IPS-NIHi7 (cell line): ENCODE results near the gene ZBED4.

Experiments used
- DNase-seq: peaks from one replicate; pipeline ENCODE4 v3.0.0; 2012; ENCODE audit warnings: mixed read lengths; ENCODE audit errors: extremely low spot score

The ZBED4 gene

DNA sequence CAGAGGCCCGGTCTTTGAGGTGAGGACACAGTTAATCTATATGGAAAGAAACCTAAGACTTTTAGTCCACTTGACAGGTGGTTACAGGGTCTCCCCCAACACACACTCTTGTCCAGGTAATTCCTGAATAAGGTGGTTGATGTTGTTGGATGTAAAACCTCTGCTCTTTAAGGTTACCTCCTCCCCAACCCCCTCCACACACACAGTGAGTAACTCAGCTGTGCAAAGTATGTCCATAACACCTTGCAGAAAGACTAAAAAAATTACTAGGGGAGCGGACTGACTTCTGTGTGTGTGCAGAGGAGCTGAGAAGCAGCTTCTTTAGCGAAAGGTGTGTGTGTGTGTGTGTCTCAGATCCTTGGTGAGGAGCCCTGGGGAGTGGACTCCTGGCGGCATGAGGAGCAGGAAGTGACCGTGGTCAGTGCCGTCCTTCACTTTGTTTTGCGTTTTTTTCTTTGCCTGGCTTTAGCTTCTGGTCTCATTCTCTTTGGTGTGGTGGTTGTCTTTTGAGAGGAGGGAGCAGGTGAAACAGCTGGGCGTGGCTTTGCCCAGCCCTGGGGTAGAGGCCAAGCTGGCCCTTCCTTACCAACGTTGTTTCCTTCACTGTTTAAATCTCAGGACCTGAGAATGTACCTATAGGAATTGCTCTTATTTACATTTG, 1.7 kb downstream of the ZBED4 start:
- DNase-seq: no peak

- DNase-seq: no peak
Observed at GRCh38 chr22:49856343-49856742, 2.7 kb downstream of the ZBED4 start.

- DNase-seq: no peak
Observed at GRCh38 chr22:49856766-49857618, 3.3 kb downstream of the ZBED4 start.

- no peak for DNase-seq
Observed at GRCh38 chr22:49858827-49859226, 5.2 kb downstream of the ZBED4 start.

DNA sequence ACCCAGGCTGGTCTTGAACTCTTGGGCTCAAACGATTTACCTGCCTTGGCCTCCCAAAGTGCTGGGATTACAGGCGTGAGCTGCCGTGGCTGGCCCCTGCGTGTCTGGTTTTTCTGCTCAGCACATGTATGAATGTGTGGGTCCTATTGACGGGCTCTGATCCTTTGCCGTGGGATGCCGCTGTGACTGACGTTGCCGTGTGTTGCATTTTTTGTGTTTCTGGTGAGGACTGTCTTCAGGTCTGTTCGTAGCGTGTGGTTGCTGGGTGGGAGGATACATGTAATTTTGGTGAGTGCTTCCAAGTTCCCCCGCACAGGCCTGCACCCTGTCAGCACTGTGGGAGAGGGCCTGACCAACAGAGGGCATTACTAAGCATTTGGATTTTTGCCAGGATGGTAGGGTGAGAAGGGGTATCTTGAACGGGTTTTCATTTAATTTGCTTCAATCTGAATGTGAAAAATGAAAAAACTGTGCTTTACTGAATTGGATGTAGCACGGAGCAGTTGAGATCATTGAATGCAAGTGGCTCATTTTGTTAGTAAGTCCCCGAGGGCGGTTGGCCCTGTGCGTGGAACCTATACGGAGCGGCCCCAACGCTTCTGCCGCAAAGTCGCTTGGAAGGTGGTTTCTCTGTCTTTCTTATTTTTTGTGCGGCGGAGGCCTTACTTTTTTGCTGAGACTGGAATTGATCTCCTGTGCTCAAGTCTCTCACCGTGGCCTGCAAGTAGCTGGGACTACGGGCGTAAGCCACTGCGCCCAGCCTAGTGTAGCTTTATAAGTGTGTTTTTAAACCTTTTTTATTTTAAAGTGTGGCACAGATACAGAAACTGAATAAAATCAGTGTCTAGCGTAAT, 8.2 kb downstream of the ZBED4 start:
- no peak for DNase-seq

GRCh38 chr22:49862496-49862776, 8.8 kb downstream of the ZBED4 start:
- DNase-seq: no peak

DNA sequence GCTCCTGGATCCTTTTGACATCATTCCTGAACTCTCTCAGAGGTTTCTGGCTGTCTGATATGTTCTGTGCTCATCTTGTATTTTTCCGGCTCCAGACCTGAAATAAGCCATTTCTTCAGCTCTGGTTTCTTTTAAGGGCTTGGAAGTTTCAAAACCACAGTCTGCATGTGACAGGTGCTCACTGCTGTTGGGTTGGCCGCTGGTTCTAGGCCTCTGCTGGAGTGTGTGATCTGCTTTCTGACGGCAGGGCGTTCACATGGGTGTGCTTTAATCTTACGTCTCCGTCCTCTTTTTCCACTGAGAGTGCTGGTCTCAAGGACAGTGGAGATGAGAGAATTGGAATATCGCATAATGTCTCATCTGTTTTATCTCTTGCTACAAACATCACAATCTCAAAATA, 10.3 kb downstream of the ZBED4 start:
- DNase-seq: no peak

GRCh38 chr22:49865156-49865555, 11.5 kb downstream of the ZBED4 start:
- DNase-seq: no peak

GRCh38 chr22:49866134-49866533, 12.5 kb downstream of the ZBED4 start:
- no peak for DNase-seq

DNA sequence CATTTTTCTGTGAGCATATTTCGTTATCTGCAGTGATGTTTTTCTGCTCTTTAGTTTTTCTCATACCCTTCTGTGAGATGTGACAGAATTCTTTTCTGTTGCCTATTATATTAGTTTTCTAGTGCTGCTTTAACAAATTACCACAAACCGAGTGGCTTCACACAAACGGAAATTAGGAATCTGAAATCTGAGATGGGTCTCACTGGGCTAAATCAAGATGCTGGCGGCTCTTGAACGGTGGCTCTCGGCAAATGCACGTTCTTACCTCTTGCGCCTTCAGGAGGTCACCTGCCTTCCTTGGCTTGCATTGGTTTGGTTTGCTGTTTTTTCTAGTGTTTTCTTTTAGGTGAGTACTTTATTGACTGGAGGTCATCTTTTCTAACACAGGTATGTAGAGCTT, 13.0 kb downstream of the ZBED4 start:
- no peak for DNase-seq

DNA sequence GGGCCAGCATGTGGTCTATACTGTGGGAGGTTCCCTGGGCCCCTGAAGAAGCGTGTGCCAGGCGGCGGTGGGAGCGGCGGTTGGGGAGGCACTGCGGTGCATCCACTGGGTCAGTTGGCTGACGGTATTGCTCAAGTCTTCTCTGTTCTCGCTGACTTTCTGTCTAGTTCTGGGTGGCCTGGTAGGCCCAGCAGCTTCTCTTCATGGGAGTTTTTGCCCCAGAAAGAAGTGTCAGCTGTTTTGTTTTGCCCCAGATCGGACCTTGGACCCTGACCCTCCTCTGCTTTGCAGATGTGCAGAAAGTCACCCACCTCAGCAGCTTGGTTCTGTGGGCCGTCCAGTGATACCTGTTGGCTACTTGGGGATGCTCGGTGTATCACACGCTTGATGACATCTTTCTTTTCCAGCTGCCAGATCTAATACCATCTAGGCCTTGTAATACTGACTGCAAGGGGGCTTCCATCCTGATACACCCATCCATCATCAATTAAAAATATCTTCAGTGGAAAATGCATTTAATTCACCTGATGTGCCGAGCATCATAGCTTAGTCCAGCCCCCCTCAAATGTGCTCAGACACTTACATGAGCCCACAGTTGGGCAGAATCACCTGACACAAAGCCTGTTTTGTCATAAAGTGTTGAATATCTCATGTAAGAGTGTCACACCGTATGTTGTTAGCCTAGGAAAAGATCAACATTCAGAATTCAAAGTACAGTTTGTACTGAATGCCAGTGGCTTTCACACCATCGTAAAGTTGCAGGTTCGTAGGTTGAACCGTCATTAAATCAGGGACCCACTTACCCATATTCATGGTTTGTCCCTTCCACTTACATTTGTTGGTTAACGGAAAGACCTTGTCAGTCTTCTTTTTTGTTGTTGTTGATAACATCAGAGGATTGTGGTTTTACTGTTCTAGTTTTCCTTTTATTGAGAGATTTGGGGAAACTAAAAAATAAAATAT, 13.9 kb downstream of the ZBED4 start:
- no peak for DNase-seq

GRCh38 chr22:49869086-49869830, 15.6 kb downstream of the ZBED4 start:
- no peak for DNase-seq

- DNase-seq: no peak
Observed at GRCh38 chr22:49869845-49870712, 16.4 kb downstream of the ZBED4 start.

DNA sequence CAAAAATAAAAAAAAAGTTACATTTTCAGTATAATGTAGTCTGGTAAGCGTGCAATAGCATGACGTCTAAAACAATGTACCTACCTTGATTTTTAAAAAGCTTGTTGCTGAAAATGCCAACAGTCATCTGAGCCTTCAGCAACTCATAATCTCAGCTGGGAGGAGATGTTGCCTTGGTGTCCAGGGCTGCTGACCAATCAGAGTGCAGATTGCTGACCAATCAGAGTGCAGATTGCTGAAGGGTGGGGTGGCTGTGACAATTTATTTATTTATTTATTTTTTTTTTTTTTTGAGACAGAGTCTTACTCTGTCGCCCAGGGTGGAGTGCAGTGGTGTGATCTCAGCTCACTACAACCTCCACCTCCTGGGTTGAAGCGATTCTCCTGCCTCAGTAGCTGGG, 17.8 kb downstream of the ZBED4 start:
- no peak for DNase-seq

- DNase-seq: no peak
Observed at GRCh38 chr22:49872347-49872746, 18.7 kb downstream of the ZBED4 start.

DNA sequence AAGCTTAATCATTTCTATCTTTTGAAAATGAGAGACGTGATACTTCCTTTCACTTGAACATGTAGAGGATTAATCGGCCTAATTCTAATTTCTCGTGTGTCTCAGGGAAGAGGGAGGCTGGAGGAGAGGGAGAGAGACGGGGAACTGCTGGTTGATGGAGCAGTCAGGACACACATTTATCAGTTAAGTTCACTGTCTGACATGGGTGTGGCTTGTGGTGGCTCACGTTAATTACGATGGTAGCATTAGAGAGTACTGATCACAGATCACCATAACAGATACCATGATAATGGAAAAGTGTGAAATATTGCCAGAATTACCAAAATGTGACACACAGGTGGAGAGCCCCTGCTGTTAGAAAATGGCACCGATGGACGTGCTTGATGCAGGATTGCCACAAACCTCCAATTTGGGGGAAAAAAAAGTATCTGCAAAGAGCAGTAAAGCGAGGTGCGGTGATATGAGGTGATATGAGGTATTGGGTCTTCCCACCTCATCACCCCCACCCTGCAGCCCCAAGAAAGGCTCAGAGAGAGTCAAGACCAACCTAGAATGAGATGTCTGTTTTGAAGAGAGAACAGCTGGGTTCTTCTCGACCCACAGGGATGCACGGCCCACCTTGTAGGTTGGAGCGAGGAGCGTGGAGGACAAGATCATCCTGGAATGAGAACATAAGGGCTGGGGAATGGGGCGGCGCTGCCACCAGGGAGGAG, 19.7 kb downstream of the ZBED4 start:
- DNase-seq: no peak

- no peak for DNase-seq
Observed at GRCh38 chr22:49877642-49878041, 24.0 kb downstream of the ZBED4 start.

DNA sequence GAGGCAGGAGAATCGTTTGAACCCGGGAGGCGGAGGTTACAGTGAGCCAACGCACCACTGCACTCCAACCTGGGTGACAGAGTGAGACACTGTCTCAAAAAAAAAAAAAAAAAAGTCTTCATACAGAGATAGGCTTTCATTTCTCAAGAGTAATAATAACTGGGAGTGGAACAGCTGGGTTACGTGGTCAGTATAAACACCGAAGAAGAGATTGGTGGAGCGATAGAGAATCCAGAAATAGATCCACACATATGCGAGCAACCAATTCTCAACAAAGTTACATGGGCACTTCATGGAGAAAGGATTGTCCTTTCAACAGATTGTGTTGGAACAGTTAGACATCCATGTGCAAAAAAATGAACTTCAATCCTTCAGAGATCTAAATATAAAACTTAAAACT, 24.6 kb downstream of the ZBED4 start:
- DNase-seq: no peak

- no peak for DNase-seq
Observed at GRCh38 chr22:49879871-49880270, 26.2 kb downstream of the ZBED4 start.
